Endothelial cell of umbilical vein (primary cell): Measurements from ENCODE around the gene PARVA. TPM values are rescaled to one million over a fixed set of nuclear protein-coding genes. Genes with fewer than 3 reads are reported as not detected.

Experiments
- BruUV-seq: library from RNA; stranded (reverse); fragments of 400-500 nt; replicated peaks from 2 replicates; lab custom pipeline; 2021; lab: Mats Ljungman, UMichigan
- CTCF ChIA-PET: fragments of 300-600, 350-600 bp; sonication (Branson Sonifier 250); formaldehyde crosslinking; loops from one replicate; lab custom pipeline; 2021; ENCODE audit warnings: antibody characterized with exemption, inconsistent platforms; lab: Charles Lee
- POLR2A ChIA-PET: fragments of 300-600, 350-600 bp; sonication (Branson Sonifier 250); formaldehyde crosslinking; loops from one replicate; lab custom pipeline; 2021; ENCODE audit warnings: antibody characterized with exemption, inconsistent platforms; lab: Charles Lee
- DNase-seq: peaks from one replicate; pipeline ENCODE4 v3.0.0-alpha.2; 2011; ENCODE audit warnings: low read depth, low spot score
- FAIRE-seq: peaks from 2 replicates; lab custom pipeline; 2011; peaks lifted over from hg19 to GRCh38; lab: Jason Lieb, UNC
- H2AFZ ChIP-seq: 2 replicates; pipeline ENCODE4 v1.6.0; 2012; ENCODE audit warnings: low read depth, low read length, control low read depth, inconsistent platforms
- H3K27ac ChIP-seq: 2 replicates; pipeline ENCODE4 v1.5.1; 2011; ENCODE audit warnings: low read depth, mild to moderate bottlenecking, control low read depth, low read length, moderate library complexity; ENCODE audit not compliant: insufficient read depth
- H3K27me3 ChIP-seq, 2 experiments: 2 replicates each; pipeline versions ENCODE4 v1.6.0 to v1.6.1; 2011; ENCODE audit warnings: low read length in 2 of 2, mixed read lengths in 1 of 2; ENCODE audit not compliant: control insufficient read depth in 2 of 2, insufficient read depth in 2 of 2
- H3K36me3 ChIP-seq, 2 experiments: 2 replicates in 1 of 2; 3 replicates in 1 of 2; pipeline ENCODE4 v1.5.1; 2011; ENCODE audit warnings: low read length in 2 of 2, mild to moderate bottlenecking in 1 of 2, moderate library complexity in 1 of 2; ENCODE audit not compliant: control insufficient read depth in 2 of 2, insufficient read depth in 2 of 2; ENCODE audit errors: extremely low read depth in 1 of 2
- H3K4me1 ChIP-seq: 3 replicates; pipeline ENCODE4 v1.5.1; 2011; ENCODE audit warnings: mild to moderate bottlenecking, low read length; ENCODE audit not compliant: control insufficient read depth, insufficient read depth; ENCODE audit errors: extremely low read depth
- H3K4me2 ChIP-seq: 2 replicates; pipeline ENCODE4 v1.6.1; 2011; ENCODE audit warnings: low read length, control low read depth, mixed read lengths; ENCODE audit not compliant: insufficient read depth
- H3K4me3 ChIP-seq, 3 experiments: fragments of 200-600 bp in 1 of 3; sonication (generic), shearing (Covaris generic) in 1 of 3; replicated peaks in 1 of 3; 2 replicates each; pipeline ENCODE4 v1.5.1; 2011 to 2016; ENCODE audit warnings: control low read depth in 3 of 3, low read length in 3 of 3, mild to moderate bottlenecking in 2 of 3, inconsistent platforms in 1 of 3, low read depth in 1 of 3, moderate library complexity in 1 of 3; ENCODE audit not compliant: insufficient read depth in 1 of 3
- H3K79me2 ChIP-seq: 2 replicates; pipeline ENCODE4 v1.6.0; 2012; ENCODE audit warnings: low read length, inconsistent platforms; ENCODE audit not compliant: control insufficient read depth, insufficient read depth
- H3K9ac ChIP-seq: replicated peaks from 2 replicates; pipeline ENCODE3; 2011; ENCODE audit warnings: low read length, control low read depth; ENCODE audit not compliant: insufficient read depth; ENCODE audit errors: extremely low read depth
- H3K9me1 ChIP-seq: replicated peaks from 3 replicates; pipeline ENCODE4 v1.6.0; 2011; ENCODE audit warnings: mild to moderate bottlenecking, low read length; ENCODE audit not compliant: control insufficient read depth, insufficient read depth; ENCODE audit errors: extremely low read depth
- H3K9me3 ChIP-seq: replicated peaks from 2 replicates; pipeline ENCODE4 v1.5.1; 2012; ENCODE audit warnings: low read length, inconsistent platforms; ENCODE audit not compliant: control insufficient read depth, insufficient read depth
- H4K20me1 ChIP-seq: replicated peaks from 2 replicates; pipeline ENCODE3; 2011; ENCODE audit warnings: mild to moderate bottlenecking, low read length; ENCODE audit not compliant: control insufficient read depth, insufficient read depth; ENCODE audit errors: extremely low read depth
- CTCF ChIP-seq, 2 donors: IDR thresholded peaks; 1 replicate in 1 of 2; 2 replicates in 1 of 2; pipeline ENCODE4 v1.5.1; 2011; ENCODE audit warnings: low read length in 2 of 2, mild to moderate bottlenecking in 2 of 2, moderate library complexity in 2 of 2, control low read depth in 1 of 2, inconsistent platforms in 1 of 2, low read depth in 1 of 2; ENCODE audit not compliant: insufficient read depth in 1 of 2; ENCODE audit errors: extremely low read depth in 1 of 2
- EZH2 ChIP-seq: IDR thresholded peaks from 2 replicates; pipeline ENCODE4 v1.6.1; 2012; ENCODE audit warnings: borderline replicate concordance, low read depth, mild to moderate bottlenecking, moderate library complexity, low read length, inconsistent platforms; ENCODE audit not compliant: severe bottlenecking
- FOS ChIP-seq: IDR thresholded peaks from 2 replicates; pipeline ENCODE4 v1.6.1; 2011; ENCODE audit warnings: mild to moderate bottlenecking, low read length, moderate library complexity, borderline replicate concordance; ENCODE audit not compliant: insufficient read depth
- GATA2 ChIP-seq: IDR thresholded peaks from 2 replicates; pipeline ENCODE4 v1.7.0; 2011; ENCODE audit warnings: low read depth, mild to moderate bottlenecking, moderate library complexity, mixed read lengths, low read length; ENCODE audit not compliant: insufficient read length, insufficient read depth
- JUN ChIP-seq: IDR thresholded peaks from 2 replicates; pipeline ENCODE4 v1.6.1; 2011; ENCODE audit warnings: borderline replicate concordance, low read depth; ENCODE audit not compliant: insufficient read length, insufficient read depth
- MYC ChIP-seq: IDR thresholded peaks from one replicate; pipeline ENCODE4 v1.6.1; 2011; ENCODE audit warnings: mild to moderate bottlenecking, low read depth, low read length
- POLR2A ChIP-seq: IDR thresholded peaks from 2 replicates; pipeline ENCODE4 v1.6.1; 2012; ENCODE audit warnings: low read depth, mild to moderate bottlenecking, control low read depth, low read length
- POLR2AphosphoS5 ChIP-seq: IDR thresholded peaks from 2 replicates; pipeline ENCODE4 v1.6.1; 2012; ENCODE audit warnings: low read depth, mild to moderate bottlenecking, control low read depth, low read length, moderate library complexity; ENCODE audit not compliant: insufficient read depth
- dilution Hi-C: fragments of 300-500 bp; cut with MboI; formaldehyde crosslinking; loops from one replicate; pipeline ENCODE4 v1.15.0; 2019; ENCODE audit warnings: low sequenced_read_pairs; ENCODE audit not compliant: extremely low pct_ligation_motif_present
- intact Hi-C: fragments of 100-400 bp; cut with micrococcal nuclease; formaldehyde crosslinking; loops from one replicate; pipeline ENCODE4 v1.10.0; 2022
- polyA plus RNA-seq, 4 experiments: library from polyadenylated mRNA; depleted of rRNA in 3 of 4; stranded (reverse) in 3 of 4; unstranded in 1 of 4; fragments of >200 nt; gene quantifications; 2 replicates each; pipeline versions ENCODE4 v1.2.1 to v1.2.3, GENCODE V29; 2011 to 2012; ENCODE audit warnings: missing spikeins in 1 of 4
- total RNA-seq: library from RNA; stranded (reverse); gene quantifications from 2 replicates; pipeline ENCODE4 v1.2.3, GENCODE V29; 2021
- TF ChIP-seq, protein P1 (sequence below): IDR thresholded peaks from 2 replicates; pipeline ENCODE4 v1.6.1; 2011; ENCODE audit not compliant: insufficient read depth, insufficient read length

Gene PARVA
- total and polyA plus RNA-seq, 2 donors (not counting 3 experiments of a cell fraction or from before 2014, with no cell fraction given): 40.6 to 104 TPM

- BruUV-seq: no TSS peak
- H3K9me3 ChIP-seq: no peaks in the 10 kb centered on the region
- no peaks in the 10 kb centered on the region for H3K9me1 ChIP-seq
- H3K9ac ChIP-seq: no peak overlapping the region
- no peak overlapping the region for H3K4me3 ChIP-seq
- FAIRE-seq (no peak), DNase-seq (no peak)
- no peak overlapping the region for H3K27ac ChIP-seq
- dilution Hi-C loops: no loop called here
- ChIA-PET POLR2A (interaction anchor here (1.0 kb wide), 1 partner anchor 128 kb away, joined by 3 read pairs; the partner anchor contains the start of gene PARVA), CTCF (interaction anchor here (1.2 kb wide), 1 partner anchor 9 kb away, joined by 3 read pairs; no protein-coding TSS in a partner anchor)
- no peak overlapping the region for H2AFZ ChIP-seq
- no peak overlapping the region for H3K4me2 ChIP-seq
- no peak for TF ChIP-seq CTCF (IDR thresholded peaks at IDR 0.05; ENCODE audit: extremely low read depth in 1 of 2, insufficient read depth in 1 of 2, low read depth in 1 of 2, low read length in 2 of 2)
- TF ChIP-seq MYC: no peak
- no peak for TF ChIP-seq POLR2AphosphoS5
- H3K79me2 ChIP-seq: no peaks in the 10 kb centered on the region
- H3K36me3 ChIP-seq: peaks cover 4 to 20% of the 10 kb centered on the region in 2 experiments
- no peaks in the 10 kb centered on the region for H3K27me3 ChIP-seq
- H3K4me1 ChIP-seq: peaks cover 2% of the 10 kb centered on the region
- H4K20me1 ChIP-seq: no peaks in the 10 kb centered on the region
- intact Hi-C loops: loop anchor here (10.0 kb wide), 1 partner anchor 170 kb away; no protein-coding TSS in a partner anchor
These were observed 127.8 kb downstream of the PARVA start for GRCh38 chr11:12505183-12505582.

DNA sequence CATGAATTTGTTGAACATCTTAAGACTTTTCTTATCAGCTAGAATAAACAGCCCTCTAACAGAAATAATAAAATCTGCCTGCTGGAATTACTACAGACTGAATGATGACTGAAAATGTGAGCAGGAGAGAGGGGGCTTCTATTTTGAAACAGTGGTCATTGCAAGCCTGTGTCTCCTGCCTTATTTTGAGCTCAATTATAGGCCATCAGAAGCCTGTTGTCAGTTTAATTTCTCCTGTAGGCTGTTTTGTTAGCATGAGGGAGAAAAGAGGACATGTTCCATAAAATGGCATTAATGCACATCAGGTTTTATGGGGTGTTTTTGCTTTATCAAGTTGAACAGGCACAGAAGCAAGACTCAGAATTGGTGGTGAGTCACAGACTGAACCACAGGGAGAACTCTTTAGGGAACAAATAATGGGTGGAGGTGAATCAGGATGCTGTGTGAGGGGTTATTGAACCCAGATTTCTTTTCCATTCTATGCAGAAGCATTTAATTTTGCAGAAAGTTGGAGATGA is 129.1 kb downstream of the PARVA start:
- DNase-seq (no peak), FAIRE-seq (no peak)
- Histone ChIP-seq H3K9ac (no peak overlapping the region), H3K9me1 (no peaks in the 10 kb centered on the region), H3K4me3 (no peak overlapping the region), H4K20me1 (no peaks in the 10 kb centered on the region), H3K4me1 (peaks cover 2% of the 10 kb centered on the region), H3K4me2 (no peak overlapping the region), H3K9me3 (no peaks in the 10 kb centered on the region), H3K27me3 (no peaks in the 10 kb centered on the region), H3K27ac (no peak overlapping the region), H2AFZ (no peak overlapping the region), H3K36me3 (peaks cover 3 to 20% of the 10 kb centered on the region in 2 experiments), H3K79me2 (no peaks in the 10 kb centered on the region)
- dilution Hi-C loops: no loop called here
- CTCF ChIA-PET: interaction anchor here (1.2 to 1.7 kb wide), 2 partner anchors 10 to 12 kb away, joined by 3 to 4 read pairs; no protein-coding TSS in a partner anchor
- BruUV-seq: no TSS peak
- no peak for TF ChIP-seq MYC
- TF ChIP-seq GATA2: no peak
- TF ChIP-seq FOS: no peak
- TF ChIP-seq, protein P1, sequence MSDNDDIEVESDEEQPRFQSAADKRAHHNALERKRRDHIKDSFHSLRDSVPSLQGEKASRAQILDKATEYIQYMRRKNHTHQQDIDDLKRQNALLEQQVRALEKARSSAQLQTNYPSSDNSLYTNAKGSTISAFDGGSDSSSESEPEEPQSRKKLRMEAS: no peak
- no peak for TF ChIP-seq EZH2
- no peak for TF ChIP-seq JUN
- TF ChIP-seq POLR2AphosphoS5: no peak
- TF ChIP-seq CTCF (IDR thresholded peaks at IDR 0.05; ENCODE audit: extremely low read depth in 1 of 2, insufficient read depth in 1 of 2, low read depth in 1 of 2, low read length in 2 of 2): no peak
- TF ChIP-seq POLR2A: no peak
- POLR2A ChIA-PET: no interaction called here
- intact Hi-C loops: loop anchor here (10.0 kb wide), 1 partner anchor 172 kb away; no protein-coding TSS in a partner anchor
